GM13976 (cell line): ENCODE data around the gene AQP7.

Source experiments
- DNase-seq: peaks from one replicate; pipeline ENCODE4 v3.0.0; 2012; ENCODE audit warnings: low spot score
- in situ Hi-C: fragments of 300-500 bp; cut with MboI; formaldehyde crosslinking; loops from one replicate; pipeline ENCODE4 v1.12.0; 2022; ENCODE audit warnings: low sequenced_read_pairs, mixed read lengths, inconsistent platforms; ENCODE audit not compliant: unreplicated experiment
- TF ChIP-seq, protein P1 (sequence below): IDR thresholded peaks from 2 replicates; pipeline ENCODE4 v1.5.1; 2012; ENCODE audit warnings: borderline replicate concordance, mild to moderate bottlenecking; ENCODE audit not compliant: insufficient read depth; ENCODE audit errors: extremely low read depth, missing control alignments, control extremely low read depth

The AQP7 gene

DNA sequence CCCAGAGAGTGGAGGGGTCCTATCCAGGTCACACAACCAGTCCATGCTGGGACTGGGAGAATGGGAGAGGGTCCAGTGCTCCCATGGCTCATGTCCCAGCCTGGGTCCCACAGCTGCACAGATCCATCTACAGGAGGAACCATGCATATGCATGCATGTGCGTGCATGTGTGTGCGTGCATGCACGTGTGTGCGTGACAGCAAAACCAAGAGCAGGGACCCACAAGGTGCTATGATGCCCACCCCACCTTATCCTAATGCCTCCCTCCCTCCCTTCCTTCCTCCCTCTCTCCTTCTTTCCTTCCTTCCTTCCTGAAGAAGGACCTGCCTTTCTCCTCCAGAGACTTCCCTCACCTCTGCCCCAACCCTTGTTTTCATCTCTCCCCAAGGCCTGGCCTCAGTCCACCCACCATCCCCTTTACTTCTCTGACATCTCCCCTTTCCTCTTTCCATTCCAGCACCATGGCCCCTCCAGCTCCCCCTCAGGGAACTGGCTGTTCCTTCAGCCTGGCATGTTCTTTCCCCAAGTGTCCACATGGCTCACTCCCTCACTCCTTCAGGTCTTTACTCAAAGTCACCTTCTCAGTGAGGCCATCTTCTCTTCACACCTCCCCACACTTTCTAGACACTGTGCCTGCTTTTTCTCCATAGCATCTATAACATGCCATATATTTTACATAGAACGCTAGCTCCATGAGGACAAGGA lies 21.8 kb downstream of the AQP7 start:
- in situ Hi-C loops: no loop called here
- TF ChIP-seq, protein P1, sequence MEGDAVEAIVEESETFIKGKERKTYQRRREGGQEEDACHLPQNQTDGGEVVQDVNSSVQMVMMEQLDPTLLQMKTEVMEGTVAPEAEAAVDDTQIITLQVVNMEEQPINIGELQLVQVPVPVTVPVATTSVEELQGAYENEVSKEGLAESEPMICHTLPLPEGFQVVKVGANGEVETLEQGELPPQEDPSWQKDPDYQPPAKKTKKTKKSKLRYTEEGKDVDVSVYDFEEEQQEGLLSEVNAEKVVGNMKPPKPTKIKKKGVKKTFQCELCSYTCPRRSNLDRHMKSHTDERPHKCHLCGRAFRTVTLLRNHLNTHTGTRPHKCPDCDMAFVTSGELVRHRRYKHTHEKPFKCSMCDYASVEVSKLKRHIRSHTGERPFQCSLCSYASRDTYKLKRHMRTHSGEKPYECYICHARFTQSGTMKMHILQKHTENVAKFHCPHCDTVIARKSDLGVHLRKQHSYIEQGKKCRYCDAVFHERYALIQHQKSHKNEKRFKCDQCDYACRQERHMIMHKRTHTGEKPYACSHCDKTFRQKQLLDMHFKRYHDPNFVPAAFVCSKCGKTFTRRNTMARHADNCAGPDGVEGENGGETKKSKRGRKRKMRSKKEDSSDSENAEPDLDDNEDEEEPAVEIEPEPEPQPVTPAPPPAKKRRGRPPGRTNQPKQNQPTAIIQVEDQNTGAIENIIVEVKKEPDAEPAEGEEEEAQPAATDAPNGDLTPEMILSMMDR: no peak
- no peak for DNase-seq

- in situ Hi-C loops: no loop called here
- DNase-seq: no peak
- TF ChIP-seq, protein P1: no peak
Measured at GRCh38 chr9:33379666-33380389, 22.5 kb downstream of the AQP7 start.

- in situ Hi-C loops: no loop called here
- TF ChIP-seq, protein P1: no peak
- DNase-seq: no peak
Measured at GRCh38 chr9:33378121-33378795, 24.1 kb downstream of the AQP7 start.

DNA sequence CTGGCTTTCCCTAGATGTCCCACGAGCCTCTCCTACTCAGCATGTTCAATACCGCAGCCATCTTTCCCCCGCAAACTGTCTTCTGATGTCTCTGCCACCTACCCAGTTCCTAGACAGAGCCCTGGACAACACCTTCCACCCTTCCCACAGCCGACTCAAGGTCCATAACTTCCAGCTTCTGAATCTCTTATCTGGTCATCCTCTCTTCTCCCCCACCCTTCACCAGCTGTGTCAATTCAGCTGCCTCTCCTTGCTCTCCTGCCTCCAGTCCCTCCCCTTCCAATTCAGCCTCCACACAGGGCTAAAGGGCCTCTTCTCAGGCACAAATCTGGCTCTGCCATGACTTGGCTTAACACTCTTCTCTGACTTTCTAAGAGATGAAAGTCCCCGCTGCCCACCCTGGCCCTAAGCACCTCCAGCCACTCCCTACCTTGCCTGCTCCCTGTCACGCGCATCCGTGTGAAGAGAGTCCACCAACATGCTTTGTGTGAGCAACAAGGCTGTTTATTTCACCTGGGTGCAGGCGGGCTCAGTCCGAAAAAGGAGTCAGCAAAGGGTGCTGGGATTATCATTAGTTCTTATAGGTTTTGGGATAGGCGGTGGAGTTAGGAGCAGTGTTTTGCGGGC lies 25.2 kb downstream of the AQP7 start:
- DNase-seq: no peak
- in situ Hi-C loops: no loop called here
- TF ChIP-seq, protein P1: no peak

DNA sequence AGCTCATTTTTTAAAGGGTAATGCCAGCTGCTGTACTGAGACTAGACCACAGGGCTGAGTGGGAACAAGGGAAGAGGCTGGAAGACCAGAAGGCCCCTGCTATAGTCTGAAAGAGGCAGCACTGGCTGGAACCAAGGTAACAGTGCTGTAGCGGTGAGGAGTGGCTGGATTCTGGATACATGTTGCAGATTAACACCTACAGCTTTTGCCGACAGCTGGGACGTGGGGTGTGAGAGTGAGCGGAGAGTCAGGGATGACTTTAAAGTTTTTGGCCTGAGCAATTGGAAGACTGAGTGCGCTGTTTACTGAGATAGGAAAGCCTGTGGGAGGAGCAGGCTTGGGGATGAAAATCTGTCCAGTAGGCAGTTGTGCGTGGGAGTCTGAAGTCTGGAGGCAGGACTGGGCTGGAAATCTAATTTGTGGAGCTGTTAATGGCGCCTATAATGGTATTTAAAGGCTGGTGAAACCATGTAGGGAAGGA lies 26.5 kb downstream of the AQP7 start:
- no peak for DNase-seq
- TF ChIP-seq, protein P1: no peak
- in situ Hi-C loops: no loop called here

DNA sequence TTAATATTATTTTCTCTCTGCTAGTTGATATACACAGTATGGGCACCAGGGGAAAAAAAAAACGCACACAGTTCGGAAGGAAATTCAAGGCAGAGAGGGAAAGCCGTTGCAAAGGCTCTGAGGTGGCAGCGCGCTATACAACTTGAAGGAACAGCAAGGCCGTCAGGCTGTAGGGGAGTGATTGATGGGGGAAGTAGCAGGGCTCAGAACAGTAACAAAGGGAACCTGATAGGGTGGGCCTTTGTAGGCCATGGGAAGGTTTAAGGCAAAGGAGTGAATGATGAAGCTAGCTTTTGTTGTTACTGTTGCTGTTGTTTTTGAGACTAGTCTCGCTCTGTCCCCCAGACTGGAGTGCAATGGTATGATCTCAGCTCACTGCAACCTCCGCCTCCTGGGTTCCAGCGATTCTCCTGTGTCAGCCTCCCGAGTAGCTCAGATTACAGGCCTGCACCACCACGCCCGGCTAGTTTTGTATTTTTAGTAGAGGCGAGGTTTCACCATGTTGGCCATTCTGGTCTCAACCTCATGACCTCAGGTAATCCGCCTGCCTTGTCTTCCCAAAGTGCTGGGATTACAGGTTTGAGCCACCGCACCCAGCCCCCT lies 27.0 kb downstream of the AQP7 start:
- TF ChIP-seq, protein P1: no peak
- in situ Hi-C loops: no loop called here
- no peak for DNase-seq
